ENCODE data around the gene FGF22.
A peak's percentile ranks its signal among the peaks of the same experiment; 100 is the strongest.
"Not testable (repeated sequence)": the region's sequence is repeated elsewhere in the genome, so short reads cannot be mapped to it uniquely, and the experiment has no call there.

FGF22 gene

GRCh38 chr19:639253-640160 lies at the start of gene FGF22:
FGF22 (plus strand) TSS chr19:639879; CDS start chr19:639926, 47 bp downstream.
- peak; percentile 95 for DNase-seq

- DNase-seq, result no peak
Observed at GRCh38 chr19:590396-590745, 49.3 kb upstream of the FGF22 start.

- DNase-seq, result no peak
Observed at GRCh38 chr19:590750-591098, 49.0 kb upstream of the FGF22 start.

GRCh38 chr19:591099-591958 lies 48.4 kb upstream of the FGF22 start:
- no peak for DNase-seq

GRCh38 chr19:592101-592500 lies 47.6 kb upstream of the FGF22 start:
- DNase-seq, result no peak

- DNase-seq, result no peak
Observed at GRCh38 chr19:593055-593454, 46.6 kb upstream of the FGF22 start.

GRCh38 chr19:593505-593904 lies 46.2 kb upstream of the FGF22 start:
- no peak for DNase-seq

- no peak for DNase-seq
Observed at GRCh38 chr19:594265-594870, 45.3 kb upstream of the FGF22 start.

- no peak for DNase-seq
Observed at GRCh38 chr19:595326-596262, 44.1 kb upstream of the FGF22 start.

- no peak for DNase-seq
Observed at GRCh38 chr19:596263-596655, 43.4 kb upstream of the FGF22 start.

GRCh38 chr19:597406-598315 lies 42.0 kb upstream of the FGF22 start:
- DNase-seq, result no peak

GRCh38 chr19:601310-601709 lies 38.4 kb upstream of the FGF22 start:
- no peak for DNase-seq

- DNase-seq, result no peak
Observed at GRCh38 chr19:601790-602189, 37.9 kb upstream of the FGF22 start.

GRCh38 chr19:602391-603301 lies 37.0 kb upstream of the FGF22 start:
- no peak for DNase-seq

GRCh38 chr19:603302-603639 lies 36.4 kb upstream of the FGF22 start:
- DNase-seq, result not testable (repeated sequence)

GRCh38 chr19:603779-604178 lies 35.9 kb upstream of the FGF22 start:
- not testable (repeated sequence) for DNase-seq

GRCh38 chr19:604355-604754 lies 35.3 kb upstream of the FGF22 start:
- DNase-seq, result peak; percentile 23

GRCh38 chr19:605061-605971 lies 34.4 kb upstream of the FGF22 start:
- DNase-seq, result not testable (repeated sequence)
